IMR-90 (cell line): Measurements from ENCODE around the gene DBH. TPM values are rescaled to one million over a fixed set of nuclear protein-coding genes. Genes with fewer than 3 reads are reported as not detected.

ENCODE experiments used
- ATAC-seq: fragments of 200-7000 bp; cut with Tn5 transposase; 2 replicates; pipeline ENCODE4 v1.9.1; 2020; ENCODE audit warnings: low read depth, mild to moderate bottlenecking, moderate library complexity
- BruUV-seq: library from RNA; stranded (reverse); fragments of 400-500 nt; replicated peaks from 2 replicates; lab custom pipeline; 2021; lab: Mats Ljungman, UMichigan
- CTCF ChIA-PET: fragments of 300-600 bp; formaldehyde crosslinking; extraction: SDS; loops from one replicate; lab custom pipeline; 2021; ENCODE audit warnings: antibody characterized with exemption; lab: Yijun Ruan, JAX
- POLR2A ChIA-PET: fragments of 300-600 bp; sonication (Branson Sonifier 250); formaldehyde crosslinking; loops from one replicate; lab custom pipeline; 2022; ENCODE audit warnings: antibody characterized with exemption; ENCODE audit not compliant: unreplicated experiment; lab: Charles Lee
- DNase-seq: peaks from one replicate; pipeline ENCODE4 v3.0.0; 2013
- H2AFZ ChIP-seq: replicated peaks from 2 replicates; pipeline ENCODE3; 2013; ENCODE audit warnings: low read length, mild to moderate bottlenecking; ENCODE audit not compliant: poor library complexity
- H2AK5ac ChIP-seq: 2 replicates; pipeline ENCODE4 v1.6.1; 2013; ENCODE audit warnings: low read depth, low read length, inconsistent platforms
- H2AK9ac ChIP-seq: replicated peaks from 2 replicates; pipeline ENCODE3; 2013; ENCODE audit warnings: mild to moderate bottlenecking, low read depth, low read length, moderate library complexity; ENCODE audit not compliant: poor library complexity
- H2BK120ac ChIP-seq: 2 replicates; pipeline ENCODE4 v1.6.1; 2013; ENCODE audit warnings: low read depth, low read length, inconsistent platforms
- H2BK15ac ChIP-seq: 3 replicates; pipeline ENCODE4 v1.6.1; 2013; ENCODE audit warnings: low read depth, low read length, inconsistent platforms
- H2BK20ac ChIP-seq: 2 replicates; pipeline ENCODE4 v1.6.1; 2013; ENCODE audit warnings: low read depth, mild to moderate bottlenecking, inconsistent platforms, low read length, moderate library complexity
- H2BK5ac ChIP-seq: 2 replicates; pipeline ENCODE4 v1.6.1; 2013; ENCODE audit warnings: mild to moderate bottlenecking, low read depth, low read length, inconsistent platforms; ENCODE audit not compliant: poor library complexity, severe bottlenecking
- H3K14ac ChIP-seq: replicated peaks from 2 replicates; pipeline ENCODE4 v1.6.1; 2013; ENCODE audit warnings: low read depth, low read length, inconsistent platforms
- H3K18ac ChIP-seq: 2 replicates; pipeline ENCODE4 v1.6.1; 2013; ENCODE audit warnings: low read depth, low read length, control low read depth
- H3K23ac ChIP-seq: 2 replicates; pipeline ENCODE4 v1.6.1; 2013; ENCODE audit warnings: low read depth, low read length, inconsistent platforms
- H3K27ac ChIP-seq: 2 replicates; pipeline ENCODE4 v1.5.1; 2013; ENCODE audit warnings: mild to moderate bottlenecking, control low read depth, low read length; ENCODE audit not compliant: insufficient read depth
- H3K27me3 ChIP-seq: 2 replicates; pipeline ENCODE4 v1.6.1; 2013; ENCODE audit warnings: low read length; ENCODE audit not compliant: control insufficient read depth, insufficient read depth
- H3K36me3 ChIP-seq: 2 replicates; pipeline ENCODE4 v1.6.1; 2013; ENCODE audit warnings: low read length, mixed read lengths; ENCODE audit not compliant: control insufficient read depth, insufficient read depth
- H3K4ac ChIP-seq: 2 replicates; pipeline ENCODE4 v1.6.1; 2013; ENCODE audit warnings: low read depth, low read length, inconsistent platforms
- H3K4me1 ChIP-seq: 2 replicates; pipeline ENCODE4 v1.6.1; 2013; ENCODE audit warnings: low read length, mixed read lengths; ENCODE audit not compliant: control insufficient read depth, insufficient read depth
- H3K4me2 ChIP-seq: 2 replicates; pipeline ENCODE4 v1.6.1; 2013; ENCODE audit warnings: low read depth, mild to moderate bottlenecking, control low read depth, low read length, moderate library complexity
- H3K4me3 ChIP-seq: 2 replicates; pipeline ENCODE4 v1.5.1; 2013; ENCODE audit warnings: low read depth, mild to moderate bottlenecking, control low read depth, low read length, moderate library complexity; ENCODE audit not compliant: insufficient read depth
- H3K56ac ChIP-seq: 2 replicates; pipeline ENCODE4 v1.6.1; 2013; ENCODE audit warnings: low read length, inconsistent platforms; ENCODE audit not compliant: insufficient read depth; ENCODE audit errors: extremely low read depth
- H3K79me1 ChIP-seq, 2 experiments: 2 replicates each; pipeline ENCODE4 v1.6.1; 2013; ENCODE audit warnings: low read length in 2 of 2, inconsistent platforms in 1 of 2, low read depth in 1 of 2
- H3K9ac ChIP-seq: 2 replicates; pipeline ENCODE4 v1.6.1; 2013; ENCODE audit warnings: low read depth, low read length, control low read depth
- H3K9me1 ChIP-seq: 2 replicates; pipeline ENCODE4 v1.6.1; 2013; ENCODE audit warnings: low read length, inconsistent platforms; ENCODE audit not compliant: insufficient read depth
- H3K9me3 ChIP-seq: 2 replicates; pipeline ENCODE4 v1.6.1; 2013; ENCODE audit warnings: low read length; ENCODE audit not compliant: control insufficient read depth, insufficient read depth
- H4K20me1 ChIP-seq: 2 replicates; pipeline ENCODE4 v1.6.1; 2013; ENCODE audit warnings: low read length, inconsistent platforms; ENCODE audit not compliant: insufficient read depth
- H4K5ac ChIP-seq: 2 replicates; pipeline ENCODE4 v1.6.1; 2013; ENCODE audit warnings: mild to moderate bottlenecking, low read depth, low read length, control low read depth
- H4K8ac ChIP-seq, 2 experiments: 2 replicates each; pipeline ENCODE4 v1.6.1; 2013; ENCODE audit warnings: low read depth in 2 of 2, low read length in 2 of 2, control low read depth in 1 of 2, inconsistent platforms in 1 of 2
- H4K91ac ChIP-seq: 2 replicates; pipeline ENCODE4 v1.6.1; 2013; ENCODE audit warnings: low read depth, low read length, inconsistent platforms; ENCODE audit not compliant: insufficient read depth
- BHLHE40 ChIP-seq: fragments of 150-350 bp; IDR thresholded peaks from 2 replicates; pipeline ENCODE4 v1.6.1; 2016; ENCODE audit warnings: mild to moderate bottlenecking, low read depth, low read length
- CEBPB ChIP-seq: IDR thresholded peaks from 2 replicates; pipeline ENCODE4 v1.6.1; 2012; ENCODE audit warnings: low read depth, low read length, improper control_type of control experiment
- CHD1 ChIP-seq: IDR thresholded peaks from 2 replicates; pipeline ENCODE4 v1.6.1; 2012; ENCODE audit warnings: low read depth, low read length, improper control_type of control experiment
- FOS ChIP-seq: fragments of 150-350 bp; IDR thresholded peaks from 2 replicates; pipeline ENCODE4 v1.6.1; 2016; ENCODE audit warnings: low read depth, low read length
- MAFK ChIP-seq: IDR thresholded peaks from 2 replicates; pipeline ENCODE4 v1.6.1; 2012; ENCODE audit warnings: low read depth, low read length, improper control_type of control experiment
- MAZ ChIP-seq: IDR thresholded peaks from 2 replicates; pipeline ENCODE4 v1.6.1; 2012; ENCODE audit warnings: low read depth, mild to moderate bottlenecking, low read length, improper control_type of control experiment, moderate library complexity, borderline replicate concordance
- MXI1 ChIP-seq: IDR thresholded peaks from 2 replicates; pipeline ENCODE4 v1.6.1; 2012; ENCODE audit warnings: low read depth, mild to moderate bottlenecking, low read length, moderate library complexity, borderline replicate concordance
- NFE2L2 ChIP-seq: fragments of 150-350 bp; IDR thresholded peaks from 2 replicates; pipeline ENCODE4 v1.6.1; 2016; ENCODE audit warnings: low read depth, mild to moderate bottlenecking, low read length
- POLR2A ChIP-seq: IDR thresholded peaks from 2 replicates; pipeline ENCODE4 v1.6.1; 2012; ENCODE audit warnings: mild to moderate bottlenecking, low read depth, low read length
- RAD21 ChIP-seq: IDR thresholded peaks from 2 replicates; pipeline ENCODE4 v1.6.1; 2012; ENCODE audit warnings: low read length, improper control_type of control experiment
- RCOR1 ChIP-seq: IDR thresholded peaks from 2 replicates; pipeline ENCODE4 v1.6.1; 2012; ENCODE audit warnings: mild to moderate bottlenecking, low read length, improper control_type of control experiment; ENCODE audit not compliant: insufficient replicate concordance
- RFX5 ChIP-seq: IDR thresholded peaks from 2 replicates; pipeline ENCODE4 v1.8.0; 2012; ENCODE audit warnings: low read depth, mild to moderate bottlenecking, low read length, moderate library complexity
- SMC3 ChIP-seq: fragments of 150-350 bp; IDR thresholded peaks from 2 replicates; pipeline ENCODE4 v1.6.1; 2016; ENCODE audit warnings: low read depth, mild to moderate bottlenecking, antibody characterized with exemption, low read length, moderate library complexity
- whole genome bisulfite sequencing, 2 experiments: methylation state at CpG; one replicate each; pipeline versions ENCODE4 v1.1.5 to v1.1.7; 2013; ENCODE audit warnings: missing lambda C conversion rate in 2 of 2; ENCODE audit not compliant: insufficient read length in 1 of 2; ENCODE audit errors: extremely low coverage in 2 of 2; 5-methylcytosine and 5-hydroxymethylcytosine counted together
- dilution Hi-C: fragments of 300-500 bp; cut with HindIII; formaldehyde crosslinking; loops from one replicate; pipeline ENCODE4 v1.14.3; 2018; ENCODE audit warnings: low sequenced_read_pairs; ENCODE audit not compliant: unreplicated experiment
- in situ Hi-C: fragments of 300-500 bp; cut with MboI; formaldehyde crosslinking; loops from 3 replicates; pipeline ENCODE4 v1.14.3; 2019; ENCODE audit warnings: low sequenced_read_pairs, inconsistent platforms, mixed read lengths
- intact Hi-C: fragments of 100-400 bp; cut with micrococcal nuclease; formaldehyde crosslinking; loops from 2 replicates; pipeline ENCODE4 v1.10.0; 2022
- polyA plus RNA-seq, 3 experiments: library from polyadenylated mRNA; depleted of rRNA; stranded (reverse); fragments of >200 nt; gene quantifications; 2 replicates each; pipeline ENCODE4 v1.2.3, GENCODE V29; 2012; ENCODE audit warnings: low replicate concordance in 1 of 3
- total RNA-seq: library from RNA; depleted of rRNA; stranded (reverse); fragments of >200 nt; gene quantifications from 2 replicates; pipeline ENCODE4 v1.2.3, GENCODE V29; 2012
- TF ChIP-seq, protein P1 (sequence below): conservative IDR thresholded peaks from 2 replicates; pipeline ENCODE4 v1.5.1; 2012; ENCODE audit warnings: mild to moderate bottlenecking, low read depth, low read length, improper control_type of control experiment
- TF ChIP-seq, protein P2 (sequence below): fragments of 150-350 bp; IDR thresholded peaks from 2 replicates; pipeline ENCODE4 v1.6.1; 2017; ENCODE audit warnings: mild to moderate bottlenecking, antibody characterized with exemption, low read length, low read depth

Gene DBH
- total and polyA plus RNA-seq, 2 of the 4 experiments (the other 2 are of a cell fraction), result not detected

DNA sequence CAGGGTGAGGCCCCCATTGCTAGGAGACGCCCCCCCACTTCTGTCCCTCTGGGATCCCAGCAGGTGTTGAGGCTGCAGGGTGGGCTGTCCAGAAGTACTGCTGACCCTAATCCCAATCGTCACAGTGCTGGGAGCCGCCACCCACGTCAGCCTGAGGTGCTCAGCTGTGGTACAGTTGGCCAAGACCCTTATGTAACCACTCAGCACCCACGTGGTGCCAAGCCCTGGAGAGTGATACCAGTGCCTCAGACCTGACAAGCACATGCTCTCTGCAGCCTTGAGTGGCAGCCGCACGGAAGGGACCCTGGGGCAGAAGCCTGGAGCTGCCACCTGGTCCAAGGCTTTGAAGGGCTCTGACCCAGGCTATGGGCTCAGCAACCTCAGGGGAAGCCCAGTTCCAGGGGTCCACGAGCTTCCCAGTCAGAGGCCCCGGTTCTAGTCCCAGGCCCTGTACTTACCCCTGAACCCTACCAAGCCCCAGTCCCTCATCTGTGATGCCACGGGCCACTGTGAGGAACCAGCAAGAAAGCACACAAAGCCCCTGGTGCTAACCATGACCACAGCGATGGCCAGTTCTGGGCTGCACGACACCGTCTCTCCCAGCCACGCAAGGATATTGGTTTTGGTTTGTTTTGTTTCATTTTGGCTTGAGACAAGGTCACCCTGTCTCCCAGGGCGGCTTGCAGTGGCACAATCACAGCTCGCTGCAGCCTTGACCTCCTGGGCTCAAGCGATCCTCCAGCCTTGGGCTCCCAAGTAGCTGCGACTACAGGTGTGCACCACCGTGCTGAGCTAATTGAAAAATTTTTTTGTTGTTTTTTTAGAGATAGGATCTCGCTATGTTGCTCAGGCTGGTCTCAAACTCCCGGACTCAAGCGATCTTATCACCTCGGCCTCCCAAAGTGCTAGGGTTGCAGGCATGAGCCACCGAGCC lies 50.7 kb downstream of the DBH start:
- Histone ChIP-seq H2AK9ac (no peak overlapping the region), H2BK15ac (no peak overlapping the region), H3K79me1 (no peaks in the 10 kb centered on the region), H2AK5ac (no peak overlapping the region), H3K4me2 (no peak overlapping the region), H3K27me3 (no peaks in the 10 kb centered on the region), H2BK120ac (no peak overlapping the region), H3K23ac (no peak overlapping the region), H3K9ac (no peak overlapping the region), H3K9me3 (no peaks in the 10 kb centered on the region), H3K56ac (no peak overlapping the region), H3K4me1 (no peaks in the 10 kb centered on the region), H3K9me1 (no peaks in the 10 kb centered on the region), H3K27ac (no peak overlapping the region), H4K20me1 (no peaks in the 10 kb centered on the region), H3K4ac (no peak overlapping the region), H4K91ac (no peak overlapping the region), H2BK20ac (no peak overlapping the region), H2BK5ac (no peak overlapping the region), H4K5ac (no peak overlapping the region), H3K18ac (no peak overlapping the region), H3K4me3 (no peak overlapping the region), H2AFZ (no peak overlapping the region), H3K36me3 (no peaks in the 10 kb centered on the region), H4K8ac (no peak overlapping the region), H3K14ac (no peak overlapping the region)
- intact Hi-C loops, result no loop called here
- no peak for DNase-seq
- in situ Hi-C loops, result no loop called here
- WGBS, 2 experiments, result 88% methylated on average over 6 of the region's 24 CpGs; no CpG with 5 or more reads in 1 of the 2 experiments
- POLR2A ChIA-PET, result no interaction called here
- dilution Hi-C loops, result no loop called here
- CTCF ChIA-PET, result no interaction called here
- no peak for ATAC-seq
- no TSS peak for BruUV-seq
- TF ChIP-seq RAD21, result no peak
- no peak for TF ChIP-seq BHLHE40
- no peak for TF ChIP-seq FOS
- TF ChIP-seq NFE2L2, result no peak
- TF ChIP-seq, protein P1, sequence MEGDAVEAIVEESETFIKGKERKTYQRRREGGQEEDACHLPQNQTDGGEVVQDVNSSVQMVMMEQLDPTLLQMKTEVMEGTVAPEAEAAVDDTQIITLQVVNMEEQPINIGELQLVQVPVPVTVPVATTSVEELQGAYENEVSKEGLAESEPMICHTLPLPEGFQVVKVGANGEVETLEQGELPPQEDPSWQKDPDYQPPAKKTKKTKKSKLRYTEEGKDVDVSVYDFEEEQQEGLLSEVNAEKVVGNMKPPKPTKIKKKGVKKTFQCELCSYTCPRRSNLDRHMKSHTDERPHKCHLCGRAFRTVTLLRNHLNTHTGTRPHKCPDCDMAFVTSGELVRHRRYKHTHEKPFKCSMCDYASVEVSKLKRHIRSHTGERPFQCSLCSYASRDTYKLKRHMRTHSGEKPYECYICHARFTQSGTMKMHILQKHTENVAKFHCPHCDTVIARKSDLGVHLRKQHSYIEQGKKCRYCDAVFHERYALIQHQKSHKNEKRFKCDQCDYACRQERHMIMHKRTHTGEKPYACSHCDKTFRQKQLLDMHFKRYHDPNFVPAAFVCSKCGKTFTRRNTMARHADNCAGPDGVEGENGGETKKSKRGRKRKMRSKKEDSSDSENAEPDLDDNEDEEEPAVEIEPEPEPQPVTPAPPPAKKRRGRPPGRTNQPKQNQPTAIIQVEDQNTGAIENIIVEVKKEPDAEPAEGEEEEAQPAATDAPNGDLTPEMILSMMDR, result no peak
- TF ChIP-seq CHD1, result no peak
- no peak for TF ChIP-seq POLR2A
- TF ChIP-seq CEBPB, result no peak
- TF ChIP-seq MAFK, result no peak
- TF ChIP-seq, protein P2, sequence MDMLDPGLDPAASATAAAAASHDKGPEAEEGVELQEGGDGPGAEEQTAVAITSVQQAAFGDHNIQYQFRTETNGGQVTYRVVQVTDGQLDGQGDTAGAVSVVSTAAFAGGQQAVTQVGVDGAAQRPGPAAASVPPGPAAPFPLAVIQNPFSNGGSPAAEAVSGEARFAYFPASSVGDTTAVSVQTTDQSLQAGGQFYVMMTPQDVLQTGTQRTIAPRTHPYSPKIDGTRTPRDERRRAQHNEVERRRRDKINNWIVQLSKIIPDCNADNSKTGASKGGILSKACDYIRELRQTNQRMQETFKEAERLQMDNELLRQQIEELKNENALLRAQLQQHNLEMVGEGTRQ, result no peak
- TF ChIP-seq RFX5, result no peak
- no peak for TF ChIP-seq SMC3
- no peak for TF ChIP-seq MXI1
- TF ChIP-seq MAZ, result no peak
- TF ChIP-seq RCOR1, result no peak
